ENCODE data around the gene DUS3L. TPM values are rescaled to one million over a fixed set of nuclear protein-coding genes. Genes with fewer than 3 reads are reported as not detected.

The DUS3L gene
- total RNA-seq, 4 donors from 2014 or later = 19.5 to 45.9 (median 25.0) TPM

- in situ Hi-C loops (cut with MboI; ENCODE audit: low sequenced_read_pairs in 4 of 4) = no loop called here
- intact Hi-C loops (cut with DNase I; ENCODE audit: low total_unique reads) = no loop called here
- Histone ChIP-seq H3K4me3 (no peak overlapping the region), H3K36me3 (no peaks in the 10 kb centered on the region), H3K4me1 (no peaks in the 10 kb centered on the region), H3K27ac (no peak overlapping the region), H3K27me3 (peaks cover 16 to 28% (median 27%) of the 10 kb centered on the region in 3 donors), H3K9me3 (no peaks in the 10 kb centered on the region)
- ATAC-seq (no peak), DNase-seq (no peak)
- TF ChIP-seq POLR2A (IDR thresholded peaks at IDR 0.05) = no peak
- no peak for TF ChIP-seq CTCF (IDR thresholded peaks at IDR 0.05 in 4 of 5, conservative IDR thresholded peaks at IDR 0.05 in 1 of 5)
These were observed 30.7 kb upstream of the DUS3L start for GRCh38 chr19:5821521-5822180.

DNA sequence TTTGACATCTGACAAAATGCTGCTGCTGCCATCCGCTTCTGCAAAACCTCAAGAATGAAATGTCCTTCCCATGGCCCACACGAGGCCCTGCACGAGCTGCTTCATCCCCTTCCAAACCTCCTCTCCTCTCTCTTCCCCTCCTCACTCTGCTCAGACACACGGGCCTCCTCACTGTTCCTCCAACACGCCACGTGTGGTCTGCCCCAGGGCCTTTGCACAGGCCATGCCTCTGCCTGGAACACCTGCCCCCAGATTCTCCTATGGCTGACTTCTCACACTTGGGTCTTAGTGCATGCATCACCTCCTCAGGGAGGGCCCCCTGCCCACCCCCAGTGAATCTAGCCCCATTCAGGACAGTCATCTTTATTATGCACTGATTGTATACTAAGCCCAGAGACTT, 29.8 kb upstream of the DUS3L start:
- no peak for TF ChIP-seq POLR2A (IDR thresholded peaks at IDR 0.05)
- Histone ChIP-seq H3K27ac (no peak overlapping the region), H3K36me3 (no peaks in the 10 kb centered on the region), H3K4me3 (no peak overlapping the region), H3K27me3 (peaks cover 16 to 24% (median 22%) of the 10 kb centered on the region in 3 donors), H3K9me3 (no peaks in the 10 kb centered on the region), H3K4me1 (no peaks in the 10 kb centered on the region)
- no peak for ATAC-seq
- intact Hi-C loops (cut with DNase I; ENCODE audit: low total_unique reads) = no loop called here
- in situ Hi-C loops (cut with MboI; ENCODE audit: low sequenced_read_pairs in 4 of 4) = no loop called here
- no peak for DNase-seq

GRCh38 chr19:5818594-5818993, 27.6 kb upstream of the DUS3L start:
- no peak overlapping the region for H3K4me3 ChIP-seq
- DNase-seq = no peak
- in situ Hi-C loops (cut with MboI; ENCODE audit: low sequenced_read_pairs in 4 of 4) (no loop called here), intact Hi-C loops (cut with DNase I; ENCODE audit: low total_unique reads) (no loop called here)
- H3K4me1 ChIP-seq = no peaks in the 10 kb centered on the region
- H3K27ac ChIP-seq = no peak overlapping the region
- no peak for TF ChIP-seq POLR2A (IDR thresholded peaks at IDR 0.05)
- no peak for TF ChIP-seq CTCF (IDR thresholded peaks at IDR 0.05 in 4 of 5, conservative IDR thresholded peaks at IDR 0.05 in 1 of 5)
- no peaks in the 10 kb centered on the region for H3K36me3 ChIP-seq
- no peak for ATAC-seq
- peaks cover 21 to 24% (median 22%) of the 10 kb centered on the region in 3 donors for H3K27me3 ChIP-seq
- no peaks in the 10 kb centered on the region for H3K9me3 ChIP-seq

DNA sequence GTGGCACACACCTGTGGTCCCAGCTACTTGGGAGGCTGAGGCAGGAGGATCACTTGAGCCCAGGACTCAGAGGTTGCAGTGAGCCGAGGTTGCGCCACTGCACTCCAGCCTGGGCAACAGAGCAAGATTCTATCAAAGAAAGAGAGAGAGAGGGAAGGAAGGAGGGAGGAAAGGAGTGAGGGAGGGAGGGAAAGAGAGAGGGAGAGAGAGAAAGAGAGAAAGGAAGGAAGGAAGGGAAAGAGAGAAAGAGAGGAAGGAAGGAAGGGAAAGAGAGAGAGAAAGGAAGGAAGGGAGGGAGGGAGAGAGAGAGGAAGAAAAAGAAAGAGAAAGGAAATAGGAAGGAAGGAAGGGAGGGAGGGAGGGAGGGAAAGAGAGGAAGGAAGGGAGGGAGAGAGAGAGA, 26.3 kb upstream of the DUS3L start:
- DNase-seq (no peak), ATAC-seq (no peak)
- no peaks in the 10 kb centered on the region for H3K4me1 ChIP-seq
- no peak overlapping the region for H3K27ac ChIP-seq
- H3K36me3 ChIP-seq = no peaks in the 10 kb centered on the region
- no peaks in the 10 kb centered on the region for H3K9me3 ChIP-seq
- TF ChIP-seq POLR2A (IDR thresholded peaks at IDR 0.05) = no peak
- H3K4me3 ChIP-seq = no peak overlapping the region
- in situ Hi-C loops (cut with MboI; ENCODE audit: low sequenced_read_pairs in 4 of 4) (no loop called here), intact Hi-C loops (cut with DNase I; ENCODE audit: low total_unique reads) (no loop called here)
- H3K27me3 ChIP-seq = peaks cover 17 to 19% (median 18%) of the 10 kb centered on the region in 3 donors

GRCh38 chr19:5814852-5815246, 23.9 kb upstream of the DUS3L start:
- no peak for TF ChIP-seq CTCF (IDR thresholded peaks at IDR 0.05 in 4 of 5, conservative IDR thresholded peaks at IDR 0.05 in 1 of 5)
- no peak overlapping the region for H3K4me3 ChIP-seq
- ATAC-seq (no peak), DNase-seq (no peak)
- in situ Hi-C loops (cut with MboI; ENCODE audit: low sequenced_read_pairs in 4 of 4) = no loop called here
- no peak overlapping the region for H3K27ac ChIP-seq
- no peaks in the 10 kb centered on the region for H3K4me1 ChIP-seq
- intact Hi-C loops (cut with DNase I; ENCODE audit: low total_unique reads) = no loop called here
- H3K27me3 ChIP-seq = peaks cover 13 to 18% (median 14%) of the 10 kb centered on the region in 3 donors
- no peaks in the 10 kb centered on the region for H3K36me3 ChIP-seq
- H3K9me3 ChIP-seq = no peaks in the 10 kb centered on the region
